Measurements from ENCODE around the gene MSMB.
"Not testable (repeated sequence)": the region's sequence is repeated elsewhere in the genome, so short reads cannot be mapped to it uniquely, and the experiment has no call there.

MSMB gene

DNA sequence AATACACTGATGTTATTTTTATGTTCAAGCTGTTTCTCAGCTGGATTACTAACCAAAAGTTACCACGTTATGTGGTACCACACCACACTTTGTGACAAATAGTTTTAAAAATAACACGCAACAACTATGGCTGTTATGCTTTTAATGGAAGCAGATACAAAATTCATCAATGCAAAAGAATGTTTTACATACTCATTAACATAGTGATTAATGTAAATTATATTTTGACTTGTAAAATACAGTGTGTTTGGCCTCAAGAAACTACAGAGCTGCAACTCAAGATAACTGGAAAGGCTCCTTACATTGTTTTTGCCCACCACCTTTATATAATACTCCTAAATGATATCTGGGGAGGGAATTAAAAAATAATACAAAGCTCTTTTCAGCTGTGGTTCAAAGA is 41.1 kb downstream of the MSMB start:
- DNase-seq = no peak

- DNase-seq = no peak
Observed at GRCh38 chr10:46002916-46003693, 43.0 kb downstream of the MSMB start.

DNA sequence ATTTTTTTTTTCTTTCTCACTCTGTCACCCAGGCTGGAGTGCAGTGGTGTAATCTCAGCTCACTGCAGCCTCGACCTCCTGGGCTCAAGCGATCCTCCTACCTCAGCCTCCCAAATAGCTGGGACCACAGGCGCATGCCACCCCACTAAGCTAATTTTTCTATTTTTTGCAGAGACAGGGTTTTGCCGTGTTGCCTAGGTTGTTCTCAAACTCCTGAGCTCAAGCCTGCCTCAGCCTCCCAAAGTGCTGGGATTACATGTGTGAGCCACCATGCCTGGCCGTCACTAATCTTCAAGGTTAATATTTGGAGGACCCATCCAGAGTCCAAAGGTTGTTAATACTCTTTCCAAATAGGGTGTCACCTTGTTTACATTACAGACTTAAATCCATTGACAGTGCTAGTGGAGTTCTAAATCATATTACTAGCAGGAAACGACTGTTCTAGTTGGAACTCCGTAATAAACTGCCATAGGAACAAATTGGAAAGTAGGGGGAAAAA is 43.8 kb downstream of the MSMB start:
- not testable (repeated sequence) for DNase-seq

DNA sequence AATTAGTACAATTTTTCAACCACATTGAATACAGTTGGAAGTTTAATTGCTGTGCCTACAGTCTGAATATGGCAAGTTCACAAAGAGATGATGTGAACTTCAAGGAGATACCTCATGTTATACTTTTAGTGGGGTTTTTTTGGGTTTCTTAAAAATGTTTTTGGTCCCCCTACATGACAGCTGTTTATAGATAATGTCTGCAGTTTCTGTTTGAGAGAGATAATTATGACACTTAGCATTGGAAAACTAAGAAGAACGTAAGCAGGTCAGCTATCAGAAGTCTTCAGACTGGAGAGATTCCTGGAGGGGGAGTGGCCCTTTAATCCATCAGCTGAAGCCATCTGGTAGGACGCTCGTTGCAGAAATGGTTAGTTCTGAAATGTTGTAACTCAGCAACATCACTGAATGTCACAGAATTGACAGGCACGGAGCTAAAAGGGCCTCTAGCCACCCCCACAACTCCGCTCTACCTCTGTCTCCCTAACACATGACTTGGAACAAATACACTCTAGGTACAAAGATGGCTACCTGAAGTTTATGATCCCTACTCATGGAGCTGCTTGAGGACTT is 44.8 kb downstream of the MSMB start:
- no peak for DNase-seq

- DNase-seq = no peak
Observed at GRCh38 chr10:46000538-46000937, 45.5 kb downstream of the MSMB start.

DNA sequence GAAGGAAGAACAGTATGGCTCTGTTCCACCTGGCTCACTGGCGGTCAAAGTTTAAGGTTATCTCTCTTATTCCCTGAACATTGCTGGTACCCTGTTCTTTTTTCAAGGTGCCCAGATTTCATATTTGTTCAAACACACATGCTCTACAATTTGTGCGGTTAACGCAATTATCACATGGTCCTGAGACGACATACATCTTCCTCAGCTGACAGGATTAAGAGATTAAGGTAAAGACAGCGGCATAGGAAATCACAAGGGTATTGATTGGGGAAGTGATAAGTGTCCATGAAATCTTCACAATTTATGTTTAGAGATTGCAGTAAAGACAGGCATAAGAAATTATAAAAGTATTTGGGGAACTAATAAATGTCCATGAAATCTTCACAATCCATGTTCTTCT is 46.1 kb downstream of the MSMB start:
- not testable (repeated sequence) for DNase-seq

GRCh38 chr10:45997994-45998763 is 47.9 kb downstream of the MSMB start:
- DNase-seq = no peak

DNA sequence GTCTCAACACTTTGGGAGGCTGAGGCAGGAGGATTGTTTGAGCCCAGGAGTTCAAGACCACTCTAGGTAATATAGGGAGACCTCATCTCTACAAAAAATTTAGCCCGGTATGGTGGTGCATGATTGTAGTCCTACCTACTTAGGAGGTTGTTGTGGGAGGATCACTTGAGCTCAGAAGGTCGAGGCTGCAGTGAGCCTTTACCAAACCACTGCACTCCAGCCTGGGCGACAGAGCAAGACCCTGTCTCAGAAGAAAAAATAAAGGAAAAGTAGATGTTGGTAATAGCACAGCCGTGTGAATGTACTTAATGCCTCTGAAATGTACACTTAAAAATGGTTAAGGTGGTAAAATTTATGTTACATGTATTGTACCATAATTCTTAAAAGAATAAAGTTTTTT is 48.5 kb downstream of the MSMB start:
- no peak for DNase-seq

DNA sequence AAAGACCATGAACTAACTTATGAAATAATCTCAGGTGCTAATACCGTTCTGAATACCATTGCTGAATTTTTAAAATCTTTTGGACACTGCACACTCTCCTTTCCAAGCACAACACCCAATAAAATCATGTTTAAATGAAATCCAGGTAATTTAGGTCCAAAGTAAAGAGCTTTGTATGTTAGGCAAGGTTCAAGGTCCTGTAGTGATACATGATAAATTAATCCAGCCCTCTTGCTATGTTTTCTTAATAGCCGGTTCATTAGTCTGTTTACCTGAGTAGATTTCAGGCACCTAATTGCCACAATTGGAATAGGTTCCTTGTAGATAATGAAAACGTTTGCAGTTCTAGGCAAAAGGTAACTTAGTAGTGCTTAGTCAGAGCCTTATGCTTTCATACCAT is 60.5 kb downstream of the MSMB start:
- not testable (repeated sequence) for DNase-seq

DNA sequence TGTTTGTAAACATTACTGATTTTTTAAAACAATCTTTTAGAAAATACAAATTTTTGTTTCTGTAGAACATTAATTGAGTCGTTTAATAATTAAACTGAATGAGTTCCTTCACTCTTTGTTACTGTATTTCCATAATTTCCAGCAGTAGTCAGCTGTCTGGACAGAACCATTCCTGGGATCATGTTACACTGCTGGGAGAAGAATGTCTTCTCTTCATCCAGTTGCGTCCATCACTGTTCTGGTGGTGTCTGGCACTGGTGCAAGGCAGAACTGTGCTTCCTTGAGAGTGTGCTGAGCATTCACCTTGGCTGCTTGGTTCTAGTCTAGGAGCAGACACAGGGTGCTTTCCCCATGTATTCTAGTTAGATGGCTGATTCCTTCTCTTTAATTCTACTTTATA is 61.6 kb downstream of the MSMB start:
- not testable (repeated sequence) for DNase-seq

DNA sequence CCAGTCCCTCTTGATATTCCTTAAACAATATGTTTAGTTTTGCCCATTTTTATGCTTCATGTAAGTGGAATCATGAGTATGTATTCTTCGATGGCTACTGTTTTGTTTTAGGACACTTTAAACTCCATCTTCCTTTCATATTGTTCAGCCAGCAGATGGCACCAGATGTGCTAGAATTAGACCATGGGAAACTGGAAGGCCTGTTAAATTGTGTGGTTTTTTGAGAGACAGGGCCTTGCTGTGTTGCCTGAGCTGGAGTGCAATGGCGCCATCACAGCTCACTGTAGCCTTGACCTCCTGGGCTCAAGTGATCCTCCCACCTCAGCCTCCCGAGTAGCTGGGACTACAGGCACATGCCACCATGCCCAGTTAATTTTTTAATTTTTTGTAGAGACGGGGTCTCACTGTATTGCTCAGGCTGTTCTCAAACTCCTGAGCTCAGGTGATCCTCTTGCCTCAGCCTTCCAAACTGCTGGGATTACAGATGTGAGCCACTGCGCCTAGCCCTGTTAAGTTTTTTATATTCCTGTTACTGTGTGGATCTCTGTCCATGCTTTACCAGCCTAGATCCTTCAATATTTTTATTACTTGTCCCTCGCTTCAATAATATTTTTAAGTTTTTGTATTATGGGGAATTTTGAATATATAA is 62.4 kb downstream of the MSMB start:
- peak; percentile 75 for DNase-seq
